ENCODE data around the gene GPATCH2L. TPM values are rescaled to one million over a fixed set of nuclear protein-coding genes. Genes with fewer than 3 reads are reported as not detected.
A peak's percentile ranks its signal among the peaks of the same experiment; 100 is the strongest.

GPATCH2L gene
- total RNA-seq, 3 donors from 2014 or later = 45.6 to 74.6 (median 61.6) TPM

GRCh38 chr14:76136476-76137110 is 15.1 kb upstream of the GPATCH2L start:
- no peaks in the 10 kb centered on the region for H3K36me3 ChIP-seq
- peaks cover 0 to 35% of the 10 kb centered on the region in 2 donors for H3K27me3 ChIP-seq
- no peaks in the 10 kb centered on the region for H3K9me3 ChIP-seq
- TF ChIP-seq, protein P1, sequence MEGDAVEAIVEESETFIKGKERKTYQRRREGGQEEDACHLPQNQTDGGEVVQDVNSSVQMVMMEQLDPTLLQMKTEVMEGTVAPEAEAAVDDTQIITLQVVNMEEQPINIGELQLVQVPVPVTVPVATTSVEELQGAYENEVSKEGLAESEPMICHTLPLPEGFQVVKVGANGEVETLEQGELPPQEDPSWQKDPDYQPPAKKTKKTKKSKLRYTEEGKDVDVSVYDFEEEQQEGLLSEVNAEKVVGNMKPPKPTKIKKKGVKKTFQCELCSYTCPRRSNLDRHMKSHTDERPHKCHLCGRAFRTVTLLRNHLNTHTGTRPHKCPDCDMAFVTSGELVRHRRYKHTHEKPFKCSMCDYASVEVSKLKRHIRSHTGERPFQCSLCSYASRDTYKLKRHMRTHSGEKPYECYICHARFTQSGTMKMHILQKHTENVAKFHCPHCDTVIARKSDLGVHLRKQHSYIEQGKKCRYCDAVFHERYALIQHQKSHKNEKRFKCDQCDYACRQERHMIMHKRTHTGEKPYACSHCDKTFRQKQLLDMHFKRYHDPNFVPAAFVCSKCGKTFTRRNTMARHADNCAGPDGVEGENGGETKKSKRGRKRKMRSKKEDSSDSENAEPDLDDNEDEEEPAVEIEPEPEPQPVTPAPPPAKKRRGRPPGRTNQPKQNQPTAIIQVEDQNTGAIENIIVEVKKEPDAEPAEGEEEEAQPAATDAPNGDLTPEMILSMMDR (IDR thresholded peaks at IDR 0.05) = no peak
- TF ChIP-seq POLR2AphosphoS5 (IDR thresholded peaks at IDR 0.05) (no peak), POLR2A (IDR thresholded peaks at IDR 0.05) (no peak)
- H3K4me1 ChIP-seq = no peaks in the 10 kb centered on the region
- H3K27ac ChIP-seq = no peak overlapping the region
- DNase-seq (ENCODE audit: low spot score in 2 of 2) = no peak
- H3K4me3 ChIP-seq = no peak overlapping the region
- intact Hi-C loops (cut with DNase I; ENCODE audit: low total_unique reads) = no loop called here

GRCh38 chr14:76138119-76138757 is 13.5 kb upstream of the GPATCH2L start:
- DNase-seq (ENCODE audit: low spot score in 2 of 2) = no peak
- Histone ChIP-seq H3K27ac (no peak overlapping the region), H3K27me3 (peaks cover 0 to 31% of the 10 kb centered on the region in 2 donors), H3K4me1 (no peaks in the 10 kb centered on the region), H3K36me3 (no peaks in the 10 kb centered on the region), H3K9me3 (peaks cover 4% of the 10 kb centered on the region in 2 donors), H3K4me3 (peak overlapping the region; percentile 3 to 57 (median 40))
- intact Hi-C loops (cut with DNase I; ENCODE audit: low total_unique reads) = no loop called here
- TF ChIP-seq POLR2A (IDR thresholded peaks at IDR 0.05) (no peak), POLR2AphosphoS5 (IDR thresholded peaks at IDR 0.05) (no peak)
- TF ChIP-seq, protein P1 (IDR thresholded peaks at IDR 0.05) = no peak

- H3K27ac ChIP-seq = no peak overlapping the region
- intact Hi-C loops (cut with DNase I; ENCODE audit: low total_unique reads) = no loop called here
These were observed 12.7 kb upstream of the GPATCH2L start for GRCh38 chr14:76138758-76139723.

DNA sequence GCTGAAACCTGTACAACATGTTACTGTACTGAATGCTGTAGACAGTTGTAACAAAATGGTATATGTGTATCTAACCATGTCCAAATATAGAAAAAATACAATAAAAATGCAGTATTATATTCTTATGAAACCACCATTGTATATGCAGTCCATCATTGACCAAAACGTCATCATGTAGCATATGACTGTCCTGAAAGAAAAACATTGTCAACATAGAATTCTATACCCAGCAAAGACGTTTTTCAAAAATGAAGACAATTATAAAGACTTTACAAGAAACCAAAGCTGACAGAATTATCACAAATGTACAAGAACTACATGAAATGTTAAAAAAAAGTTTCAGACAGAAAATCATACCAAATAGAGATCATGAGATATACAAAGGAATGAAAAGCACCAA is 8.1 kb upstream of the GPATCH2L start:
- H3K27me3 ChIP-seq = peaks cover 0 to 12% of the 10 kb centered on the region in 2 donors
- H3K4me1 ChIP-seq = no peaks in the 10 kb centered on the region
- DNase-seq (ENCODE audit: low spot score in 2 of 2) = no peak
- no peaks in the 10 kb centered on the region for H3K36me3 ChIP-seq
- TF ChIP-seq POLR2A (IDR thresholded peaks at IDR 0.05) (no peak), POLR2AphosphoS5 (IDR thresholded peaks at IDR 0.05) (no peak)
- TF ChIP-seq, protein P1 (IDR thresholded peaks at IDR 0.05) = no peak
- H3K27ac ChIP-seq = no peak overlapping the region
- intact Hi-C loops (cut with DNase I; ENCODE audit: low total_unique reads) = no loop called here
- peaks cover 11 to 20% of the 10 kb centered on the region in 2 donors for H3K9me3 ChIP-seq
- no peak overlapping the region for H3K4me3 ChIP-seq

More at GRCh38 chr14:76138758-76139723, 12.7 kb upstream of the GPATCH2L start:
- DNase-seq (ENCODE audit: low spot score in 2 of 2) = no peak
- Histone ChIP-seq H3K27me3 (peaks cover 0 to 28% of the 10 kb centered on the region in 2 donors), H3K4me3 (peak overlapping the region; percentile 3 to 57 (median 40)), H3K4me1 (no peaks in the 10 kb centered on the region), H3K9me3 (peaks cover 6 to 12% of the 10 kb centered on the region in 2 donors), H3K36me3 (no peaks in the 10 kb centered on the region)
- no peak for TF ChIP-seq POLR2A (IDR thresholded peaks at IDR 0.05)
- TF ChIP-seq, protein P1 (IDR thresholded peaks at IDR 0.05) = no peak
- TF ChIP-seq POLR2AphosphoS5 (IDR thresholded peaks at IDR 0.05) = no peak
